GM12878 (cell line): ENCODE results near the gene PHF2. TPM values are rescaled to one million over a fixed set of nuclear protein-coding genes. Genes with fewer than 3 reads are reported as not detected.

Experiments
- CEBPB ChIP-seq, 2 experiments: fragments of 150-350 bp in 1 of 2; IDR thresholded peaks; 2 replicates each; pipeline ENCODE4 v1.6.1; 2012 to 2014; ENCODE audit warnings: low read depth in 2 of 2, low read length in 2 of 2, borderline replicate concordance in 1 of 2, inconsistent platforms in 1 of 2
- CHD4 ChIP-seq: fragments of 200-600 bp; sonication (generic); IDR thresholded peaks from 2 replicates; pipeline ENCODE4 v1.6.1; 2016; ENCODE audit warnings: mild to moderate bottlenecking
- HCFC1 ChIP-seq: fragments of 150-350 bp; IDR thresholded peaks from 2 replicates; pipeline ENCODE4 v1.6.1; 2014; ENCODE audit warnings: low read length
- HDAC6 ChIP-seq: fragments of 200-600 bp; sonication (generic); IDR thresholded peaks from one replicate; pipeline ENCODE4 v1.8.0; 2017; ENCODE audit warnings: antibody characterized with exemption; ENCODE audit not compliant: unreplicated experiment
- HSF1 ChIP-seq: fragments of 150-350 bp; IDR thresholded peaks from 2 replicates; pipeline ENCODE4 v1.6.1; 2014; ENCODE audit warnings: mild to moderate bottlenecking, low read depth, low read length
- IKZF2 ChIP-seq, 2 experiments: fragments of 450-650 bp; IDR thresholded peaks; 2 replicates each; pipeline ENCODE4 v1.6.1; 2017; ENCODE audit warnings: mild to moderate bottlenecking in 2 of 2, moderate library complexity in 2 of 2
- JUNB ChIP-seq: IDR thresholded peaks from 2 replicates; pipeline ENCODE4 v1.6.1; 2016; ENCODE audit warnings: antibody characterized with exemption, mild to moderate bottlenecking
- KAT2A ChIP-seq: conservative IDR thresholded peaks from 2 replicates; pipeline ENCODE4 v1.6.1; 2011; ENCODE audit warnings: low read depth, low read length; ENCODE audit not compliant: control insufficient read depth
- MTA3 ChIP-seq: IDR thresholded peaks from 2 replicates; pipeline ENCODE4 v1.6.1; 2012; ENCODE audit warnings: low read length, inconsistent platforms, borderline replicate concordance
- MYC ChIP-seq: IDR thresholded peaks from 2 replicates; pipeline ENCODE4 v1.6.1; 2011; ENCODE audit warnings: mild to moderate bottlenecking, low read length, moderate library complexity, inconsistent platforms; ENCODE audit not compliant: insufficient read depth, insufficient replicate concordance, insufficient read length, severe bottlenecking
- PKNOX1 ChIP-seq: fragments of 450-650 bp; IDR thresholded peaks from 2 replicates; pipeline ENCODE4 v1.6.1; 2016; ENCODE audit warnings: mild to moderate bottlenecking
- POLR2AphosphoS5 ChIP-seq: IDR thresholded peaks from 2 replicates; pipeline ENCODE4 v1.6.1; 2011; ENCODE audit warnings: mild to moderate bottlenecking, low read length, inconsistent platforms
- RELB ChIP-seq: fragments of 450-650 bp; IDR thresholded peaks from 2 replicates; pipeline ENCODE4 v1.6.1; 2017; ENCODE audit warnings: low read depth, mild to moderate bottlenecking, moderate library complexity
- RUNX3 ChIP-seq: IDR thresholded peaks from 2 replicates; pipeline ENCODE4 v1.6.1; 2012; ENCODE audit warnings: low read length, inconsistent platforms
- SMARCA5 ChIP-seq: fragments of 450-650 bp; IDR thresholded peaks from 2 replicates; pipeline ENCODE4 v1.6.1; 2017; ENCODE audit warnings: mild to moderate bottlenecking
- TCF3 ChIP-seq: IDR thresholded peaks from 2 replicates; pipeline ENCODE4 v1.6.1; 2012; ENCODE audit warnings: low read depth, mild to moderate bottlenecking, low read length, borderline replicate concordance; ENCODE audit not compliant: insufficient read depth
- TCF7 ChIP-seq: IDR thresholded peaks from 2 replicates; pipeline ENCODE4 v1.6.1; 2014; ENCODE audit warnings: antibody characterized with exemption, borderline replicate concordance
- polyA plus RNA-seq, 11 experiments: library from polyadenylated mRNA; depleted of rRNA in 4 of 11; unstranded in 6 of 11; stranded (reverse) in 5 of 11; fragments of >200 nt; fragmentation: Nextera tagmentation in 4 of 11; fragmentation: Illumina TruSeq in 1 of 11; extraction: Ambion mirVana in 4 of 11; extraction: Trizol in 1 of 11; gene quantifications; 1 replicate in 1 of 11; 2 replicates in 10 of 11; pipeline versions ENCODE4 v1.2.1 to v1.2.3, GENCODE V29; 2011 to 2016; ENCODE audit warnings: inconsistent platforms in 2 of 11, missing spikeins in 2 of 11, low read depth in 1 of 11
- total RNA-seq, 4 experiments: library from RNA; depleted of rRNA in 3 of 4; stranded (reverse); fragments of >200 nt in 3 of 4; fragmentation: Illumina TruSeq in 1 of 4; extraction: Trizol in 1 of 4; gene quantifications; 2 replicates each; pipeline versions ENCODE4 v1.2.1 to v1.2.3, GENCODE V29; 2013 to 2021

PHF2 gene
- total and polyA plus RNA-seq, 10 of the 15 experiments (the other 5 are each of a cell fraction or from before 2014, with no cell fraction given) = 0.34 to 13.3 (median 5.5) TPM

- peak; percentile 53 for TF ChIP-seq RELB
- TF ChIP-seq MTA3 = no peak
- TF ChIP-seq KAT2A = no peak
- TF ChIP-seq CEBPB (IDR thresholded peaks at IDR 0.05; ENCODE audit: borderline replicate concordance in 1 of 2, low read depth in 2 of 2, low read length in 2 of 2) = no peak
- TF ChIP-seq IKZF2 (IDR thresholded peaks at IDR 0.05) = peak; percentile 67 to 77
- TF ChIP-seq HCFC1 = no peak
- peak; percentile 83 for TF ChIP-seq POLR2AphosphoS5
- no peak for TF ChIP-seq SMARCA5
- no peak for TF ChIP-seq HSF1
- TF ChIP-seq TCF3 = no peak
- no peak for TF ChIP-seq MYC
- TF ChIP-seq RUNX3 = peak; percentile 34; the same call in 1 of the 2 replicates
- TF ChIP-seq PKNOX1 = no peak
- no peak for TF ChIP-seq JUNB
- TF ChIP-seq HDAC6 = no peak
- TF ChIP-seq TCF7 = no peak
- TF ChIP-seq CHD4 = no peak
Observed at GRCh38 chr9:93575796-93576257, 557 bp upstream of the PHF2 start (continued).
